ENCODE results near the gene EPN3.

DNA sequence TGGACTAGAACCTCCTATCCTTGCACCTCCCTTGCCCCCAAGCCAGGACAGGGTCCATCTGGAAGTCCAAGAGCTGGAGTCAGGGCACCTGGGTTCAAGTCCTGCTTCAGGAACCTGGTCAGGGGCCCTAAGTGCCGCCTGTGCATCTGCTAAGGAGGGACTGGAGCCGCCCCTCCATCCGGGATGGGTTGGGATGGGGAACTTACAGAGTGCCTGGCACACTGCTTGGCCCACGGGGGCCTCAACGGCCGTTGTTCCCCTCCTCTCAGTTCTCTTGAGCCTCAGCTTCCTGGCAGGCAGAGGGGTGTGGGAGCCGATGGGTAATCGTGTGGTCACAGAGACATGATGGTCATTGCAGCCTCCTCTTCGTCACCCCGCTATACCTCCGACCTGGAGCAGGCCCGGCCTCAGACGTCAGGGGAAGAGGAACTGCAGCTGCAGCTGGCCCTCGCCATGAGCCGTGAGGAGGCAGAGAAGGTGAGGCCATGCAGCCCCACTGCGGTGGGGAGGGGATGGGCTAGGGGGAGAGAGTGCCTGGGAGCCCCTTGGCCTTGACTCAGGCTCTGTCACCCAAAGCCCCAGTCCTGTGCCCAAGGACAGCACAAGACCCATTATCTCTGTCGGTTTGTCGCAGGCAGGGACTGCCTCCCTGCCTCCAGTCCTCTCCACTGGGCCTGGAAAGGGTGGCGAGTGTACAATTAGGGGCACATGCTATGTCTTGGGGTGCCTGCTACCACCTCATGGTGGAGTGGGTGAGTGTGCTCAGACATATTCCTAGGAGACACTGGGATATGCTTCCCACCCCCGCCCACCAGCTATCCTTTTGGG, 5.4 kb downstream of the EPN3 start:
- no peak for TF ChIP-seq POLR2A (IDR thresholded peaks at IDR 0.05)
- TF ChIP-seq, protein P1, sequence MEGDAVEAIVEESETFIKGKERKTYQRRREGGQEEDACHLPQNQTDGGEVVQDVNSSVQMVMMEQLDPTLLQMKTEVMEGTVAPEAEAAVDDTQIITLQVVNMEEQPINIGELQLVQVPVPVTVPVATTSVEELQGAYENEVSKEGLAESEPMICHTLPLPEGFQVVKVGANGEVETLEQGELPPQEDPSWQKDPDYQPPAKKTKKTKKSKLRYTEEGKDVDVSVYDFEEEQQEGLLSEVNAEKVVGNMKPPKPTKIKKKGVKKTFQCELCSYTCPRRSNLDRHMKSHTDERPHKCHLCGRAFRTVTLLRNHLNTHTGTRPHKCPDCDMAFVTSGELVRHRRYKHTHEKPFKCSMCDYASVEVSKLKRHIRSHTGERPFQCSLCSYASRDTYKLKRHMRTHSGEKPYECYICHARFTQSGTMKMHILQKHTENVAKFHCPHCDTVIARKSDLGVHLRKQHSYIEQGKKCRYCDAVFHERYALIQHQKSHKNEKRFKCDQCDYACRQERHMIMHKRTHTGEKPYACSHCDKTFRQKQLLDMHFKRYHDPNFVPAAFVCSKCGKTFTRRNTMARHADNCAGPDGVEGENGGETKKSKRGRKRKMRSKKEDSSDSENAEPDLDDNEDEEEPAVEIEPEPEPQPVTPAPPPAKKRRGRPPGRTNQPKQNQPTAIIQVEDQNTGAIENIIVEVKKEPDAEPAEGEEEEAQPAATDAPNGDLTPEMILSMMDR (IDR thresholded peaks at IDR 0.05) = no peak
